Endothelial cell of umbilical vein (primary cell): ENCODE measurements around the gene SYT6. TPM values are rescaled to one million over a fixed set of nuclear protein-coding genes. Genes with fewer than 3 reads are reported as not detected.

Experiments used
- BruUV-seq: library from RNA; stranded (reverse); fragments of 400-500 nt; replicated peaks from 2 replicates; lab custom pipeline; 2021; lab: Mats Ljungman, UMichigan
- CTCF ChIA-PET: fragments of 300-600, 350-600 bp; sonication (Branson Sonifier 250); formaldehyde crosslinking; loops from one replicate; lab custom pipeline; 2021; ENCODE audit warnings: antibody characterized with exemption, inconsistent platforms; lab: Charles Lee
- POLR2A ChIA-PET: fragments of 300-600, 350-600 bp; sonication (Branson Sonifier 250); formaldehyde crosslinking; loops from one replicate; lab custom pipeline; 2021; ENCODE audit warnings: antibody characterized with exemption, inconsistent platforms; lab: Charles Lee
- DNase-seq: peaks from one replicate; pipeline ENCODE4 v3.0.0-alpha.2; 2011; ENCODE audit warnings: low read depth, low spot score
- FAIRE-seq: peaks from 2 replicates; lab custom pipeline; 2011; peaks lifted over from hg19 to GRCh38; lab: Jason Lieb, UNC
- H2AFZ ChIP-seq: 2 replicates; pipeline ENCODE4 v1.6.0; 2012; ENCODE audit warnings: low read depth, low read length, control low read depth, inconsistent platforms
- H3K27ac ChIP-seq: 2 replicates; pipeline ENCODE4 v1.5.1; 2011; ENCODE audit warnings: low read depth, mild to moderate bottlenecking, control low read depth, low read length, moderate library complexity; ENCODE audit not compliant: insufficient read depth
- H3K27me3 ChIP-seq, 2 experiments: 2 replicates each; pipeline versions ENCODE4 v1.6.0 to v1.6.1; 2011; ENCODE audit warnings: low read length in 2 of 2, mixed read lengths in 1 of 2; ENCODE audit not compliant: control insufficient read depth in 2 of 2, insufficient read depth in 2 of 2
- H3K36me3 ChIP-seq, 2 experiments: 2 replicates in 1 of 2; 3 replicates in 1 of 2; pipeline ENCODE4 v1.5.1; 2011; ENCODE audit warnings: low read length in 2 of 2, mild to moderate bottlenecking in 1 of 2, moderate library complexity in 1 of 2; ENCODE audit not compliant: control insufficient read depth in 2 of 2, insufficient read depth in 2 of 2; ENCODE audit errors: extremely low read depth in 1 of 2
- H3K4me1 ChIP-seq: 3 replicates; pipeline ENCODE4 v1.5.1; 2011; ENCODE audit warnings: mild to moderate bottlenecking, low read length; ENCODE audit not compliant: control insufficient read depth, insufficient read depth; ENCODE audit errors: extremely low read depth
- H3K4me2 ChIP-seq: 2 replicates; pipeline ENCODE4 v1.6.1; 2011; ENCODE audit warnings: low read length, control low read depth, mixed read lengths; ENCODE audit not compliant: insufficient read depth
- H3K4me3 ChIP-seq, 3 experiments: fragments of 200-600 bp in 1 of 3; sonication (generic), shearing (Covaris generic) in 1 of 3; replicated peaks in 1 of 3; 2 replicates each; pipeline ENCODE4 v1.5.1; 2011 to 2016; ENCODE audit warnings: control low read depth in 3 of 3, low read length in 3 of 3, mild to moderate bottlenecking in 2 of 3, inconsistent platforms in 1 of 3, low read depth in 1 of 3, moderate library complexity in 1 of 3; ENCODE audit not compliant: insufficient read depth in 1 of 3
- H3K79me2 ChIP-seq: 2 replicates; pipeline ENCODE4 v1.6.0; 2012; ENCODE audit warnings: low read length, inconsistent platforms; ENCODE audit not compliant: control insufficient read depth, insufficient read depth
- H3K9ac ChIP-seq: replicated peaks from 2 replicates; pipeline ENCODE3; 2011; ENCODE audit warnings: low read length, control low read depth; ENCODE audit not compliant: insufficient read depth; ENCODE audit errors: extremely low read depth
- H3K9me1 ChIP-seq: replicated peaks from 3 replicates; pipeline ENCODE4 v1.6.0; 2011; ENCODE audit warnings: mild to moderate bottlenecking, low read length; ENCODE audit not compliant: control insufficient read depth, insufficient read depth; ENCODE audit errors: extremely low read depth
- H3K9me3 ChIP-seq: replicated peaks from 2 replicates; pipeline ENCODE4 v1.5.1; 2012; ENCODE audit warnings: low read length, inconsistent platforms; ENCODE audit not compliant: control insufficient read depth, insufficient read depth
- H4K20me1 ChIP-seq: replicated peaks from 2 replicates; pipeline ENCODE3; 2011; ENCODE audit warnings: mild to moderate bottlenecking, low read length; ENCODE audit not compliant: control insufficient read depth, insufficient read depth; ENCODE audit errors: extremely low read depth
- EZH2 ChIP-seq: IDR thresholded peaks from 2 replicates; pipeline ENCODE4 v1.6.1; 2012; ENCODE audit warnings: borderline replicate concordance, low read depth, mild to moderate bottlenecking, moderate library complexity, low read length, inconsistent platforms; ENCODE audit not compliant: severe bottlenecking
- FOS ChIP-seq: IDR thresholded peaks from 2 replicates; pipeline ENCODE4 v1.6.1; 2011; ENCODE audit warnings: mild to moderate bottlenecking, low read length, moderate library complexity, borderline replicate concordance; ENCODE audit not compliant: insufficient read depth
- GATA2 ChIP-seq: IDR thresholded peaks from 2 replicates; pipeline ENCODE4 v1.7.0; 2011; ENCODE audit warnings: low read depth, mild to moderate bottlenecking, moderate library complexity, mixed read lengths, low read length; ENCODE audit not compliant: insufficient read length, insufficient read depth
- JUN ChIP-seq: IDR thresholded peaks from 2 replicates; pipeline ENCODE4 v1.6.1; 2011; ENCODE audit warnings: borderline replicate concordance, low read depth; ENCODE audit not compliant: insufficient read length, insufficient read depth
- MYC ChIP-seq: IDR thresholded peaks from one replicate; pipeline ENCODE4 v1.6.1; 2011; ENCODE audit warnings: mild to moderate bottlenecking, low read depth, low read length
- POLR2A ChIP-seq: IDR thresholded peaks from 2 replicates; pipeline ENCODE4 v1.6.1; 2012; ENCODE audit warnings: low read depth, mild to moderate bottlenecking, control low read depth, low read length
- POLR2AphosphoS5 ChIP-seq: IDR thresholded peaks from 2 replicates; pipeline ENCODE4 v1.6.1; 2012; ENCODE audit warnings: low read depth, mild to moderate bottlenecking, control low read depth, low read length, moderate library complexity; ENCODE audit not compliant: insufficient read depth
- dilution Hi-C: fragments of 300-500 bp; cut with MboI; formaldehyde crosslinking; loops from one replicate; pipeline ENCODE4 v1.15.0; 2019; ENCODE audit warnings: low sequenced_read_pairs; ENCODE audit not compliant: extremely low pct_ligation_motif_present
- intact Hi-C: fragments of 100-400 bp; cut with micrococcal nuclease; formaldehyde crosslinking; loops from one replicate; pipeline ENCODE4 v1.10.0; 2022
- polyA plus RNA-seq, 4 experiments: library from polyadenylated mRNA; depleted of rRNA in 3 of 4; stranded (reverse) in 3 of 4; unstranded in 1 of 4; fragments of >200 nt; gene quantifications; 2 replicates each; pipeline versions ENCODE4 v1.2.1 to v1.2.3, GENCODE V29; 2011 to 2012; ENCODE audit warnings: missing spikeins in 1 of 4
- total RNA-seq: library from RNA; stranded (reverse); gene quantifications from 2 replicates; pipeline ENCODE4 v1.2.3, GENCODE V29; 2021
- TF ChIP-seq, protein P1 (sequence below): IDR thresholded peaks from 2 replicates; pipeline ENCODE4 v1.6.1; 2011; ENCODE audit not compliant: insufficient read depth, insufficient read length
- TF ChIP-seq, protein P2 (sequence below), 2 donors: IDR thresholded peaks; 1 replicate in 1 of 2; 2 replicates in 1 of 2; pipeline ENCODE4 v1.5.1; 2011; ENCODE audit warnings: low read length in 2 of 2, mild to moderate bottlenecking in 2 of 2, moderate library complexity in 2 of 2, control low read depth in 1 of 2, inconsistent platforms in 1 of 2, low read depth in 1 of 2; ENCODE audit not compliant: insufficient read depth in 1 of 2; ENCODE audit errors: extremely low read depth in 1 of 2

SYT6 gene
- total and polyA plus RNA-seq, 2 donors (not counting 3 experiments of a cell fraction or from before 2014, with no cell fraction given): 0.04 TPM; not detected in 1

DNA sequence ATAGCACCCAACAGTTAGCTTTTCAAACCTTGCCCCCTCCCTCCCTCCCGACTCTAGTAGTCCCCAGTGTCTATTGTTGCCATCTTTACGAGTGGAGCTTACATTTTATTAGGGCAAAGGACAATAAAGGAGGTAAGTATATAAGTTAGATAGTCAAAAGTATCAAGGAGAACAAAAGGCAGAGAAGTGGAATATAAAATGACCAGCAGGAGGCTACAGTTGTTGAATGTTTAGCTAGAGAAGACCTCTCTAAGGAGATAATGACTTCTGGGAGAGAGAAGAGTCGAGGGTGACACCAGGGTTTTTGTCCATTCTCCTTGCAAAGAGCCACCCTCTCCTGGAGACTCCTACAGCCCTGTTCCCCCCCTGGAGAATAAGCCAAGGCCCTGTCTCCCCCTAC is 48.7 kb downstream of the SYT6 start:
- Histone ChIP-seq H3K9me3 (no peaks in the 10 kb centered on the region), H2AFZ (no peak overlapping the region), H4K20me1 (no peaks in the 10 kb centered on the region), H3K27me3 (no peaks in the 10 kb centered on the region), H3K27ac (no peak overlapping the region), H3K4me3 (no peak overlapping the region), H3K9me1 (no peaks in the 10 kb centered on the region), H3K36me3 (no peaks in the 10 kb centered on the region), H3K79me2 (no peaks in the 10 kb centered on the region), H3K9ac (no peak overlapping the region), H3K4me1 (no peaks in the 10 kb centered on the region), H3K4me2 (no peak overlapping the region)
- ChIA-PET POLR2A (no interaction called here), CTCF (no interaction called here)
- no peak for TF ChIP-seq MYC
- no peak for TF ChIP-seq EZH2
- TF ChIP-seq JUN: no peak
- TF ChIP-seq, protein P1, sequence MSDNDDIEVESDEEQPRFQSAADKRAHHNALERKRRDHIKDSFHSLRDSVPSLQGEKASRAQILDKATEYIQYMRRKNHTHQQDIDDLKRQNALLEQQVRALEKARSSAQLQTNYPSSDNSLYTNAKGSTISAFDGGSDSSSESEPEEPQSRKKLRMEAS: no peak
- no peak for TF ChIP-seq POLR2AphosphoS5
- TF ChIP-seq, protein P2, sequence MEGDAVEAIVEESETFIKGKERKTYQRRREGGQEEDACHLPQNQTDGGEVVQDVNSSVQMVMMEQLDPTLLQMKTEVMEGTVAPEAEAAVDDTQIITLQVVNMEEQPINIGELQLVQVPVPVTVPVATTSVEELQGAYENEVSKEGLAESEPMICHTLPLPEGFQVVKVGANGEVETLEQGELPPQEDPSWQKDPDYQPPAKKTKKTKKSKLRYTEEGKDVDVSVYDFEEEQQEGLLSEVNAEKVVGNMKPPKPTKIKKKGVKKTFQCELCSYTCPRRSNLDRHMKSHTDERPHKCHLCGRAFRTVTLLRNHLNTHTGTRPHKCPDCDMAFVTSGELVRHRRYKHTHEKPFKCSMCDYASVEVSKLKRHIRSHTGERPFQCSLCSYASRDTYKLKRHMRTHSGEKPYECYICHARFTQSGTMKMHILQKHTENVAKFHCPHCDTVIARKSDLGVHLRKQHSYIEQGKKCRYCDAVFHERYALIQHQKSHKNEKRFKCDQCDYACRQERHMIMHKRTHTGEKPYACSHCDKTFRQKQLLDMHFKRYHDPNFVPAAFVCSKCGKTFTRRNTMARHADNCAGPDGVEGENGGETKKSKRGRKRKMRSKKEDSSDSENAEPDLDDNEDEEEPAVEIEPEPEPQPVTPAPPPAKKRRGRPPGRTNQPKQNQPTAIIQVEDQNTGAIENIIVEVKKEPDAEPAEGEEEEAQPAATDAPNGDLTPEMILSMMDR (IDR thresholded peaks at IDR 0.05; ENCODE audit: extremely low read depth in 1 of 2, insufficient read depth in 1 of 2, low read depth in 1 of 2, low read length in 2 of 2): no peak
- TF ChIP-seq GATA2: no peak
- no peak for TF ChIP-seq POLR2A
- no peak for TF ChIP-seq FOS
- FAIRE-seq (no peak), DNase-seq (no peak)
- dilution Hi-C loops (no loop called here), intact Hi-C loops (no loop called here)
- BruUV-seq: no TSS peak
